HepG2 (cell line): ENCODE data around the gene CDC20. TPM values are rescaled to one million over a fixed set of nuclear protein-coding genes. Genes with fewer than 3 reads are reported as not detected.

Source experiments
- ARID3A ChIP-seq: IDR thresholded peaks from 2 replicates; pipeline ENCODE4 v1.6.1; 2012; ENCODE audit warnings: low read depth, low read length, improper control_type of control experiment
- ATF5 ChIP-seq: sonication (generic); formaldehyde crosslinking; IDR thresholded peaks from 2 replicates; pipeline ENCODE4 v1.4.0; 2020; ENCODE audit warnings: mild to moderate bottlenecking, low read depth, missing genetic modification reagents
- CSRNP1 ChIP-seq: sonication (generic); formaldehyde crosslinking; IDR thresholded peaks from 2 replicates; pipeline ENCODE4 v1.8.1; 2023; ENCODE audit warnings: mild to moderate bottlenecking, missing genetic modification reagents
- HDAC6 ChIP-seq: fragments of 200-600 bp; sonication (generic); IDR thresholded peaks from 2 replicates; pipeline ENCODE4 v1.7.0; 2017; ENCODE audit warnings: mild to moderate bottlenecking, antibody characterized with exemption, low read length, low read depth
- HNRNPH1 ChIP-seq: fragments of 200-400 bp; formaldehyde crosslinking; optimal IDR thresholded peaks from 2 replicates; pipeline ENCODE3; 2017; ENCODE audit warnings: mild to moderate bottlenecking, low read depth, low read length
- KDM2A ChIP-seq: sonication (generic); formaldehyde crosslinking; IDR thresholded peaks from 2 replicates; pipeline ENCODE4 v1.4.0; 2020; ENCODE audit warnings: low read depth, missing genetic modification reagents, borderline replicate concordance
- KDM5A ChIP-seq: fragments of 200-600 bp; sonication (generic); IDR thresholded peaks from 2 replicates; pipeline ENCODE4 v1.7.0; 2018; ENCODE audit warnings: antibody characterized with exemption, mild to moderate bottlenecking, low read length, borderline replicate concordance
- KDM5B ChIP-seq: sonication (generic); formaldehyde crosslinking; IDR thresholded peaks from 2 replicates; pipeline ENCODE4 v1.4.0; 2020; ENCODE audit warnings: missing genetic modification reagents, mild to moderate bottlenecking, borderline replicate concordance
- PHB2 ChIP-seq: fragments of 450-650 bp; IDR thresholded peaks from 2 replicates; pipeline ENCODE4 v1.6.1; 2018; ENCODE audit not compliant: partially characterized antibody
- TAF1 ChIP-seq: sonication (generic); formaldehyde crosslinking; IDR thresholded peaks from 2 replicates; pipeline ENCODE4 v1.4.0; 2020; ENCODE audit warnings: missing genetic modification reagents
- ZBTB3 ChIP-seq: sonication (generic); formaldehyde crosslinking; IDR thresholded peaks from 2 replicates; pipeline ENCODE4 v1.4.0; 2020; ENCODE audit warnings: low read depth, mild to moderate bottlenecking, moderate library complexity, missing genetic modification reagents, borderline replicate concordance
- ZFP62 ChIP-seq: sonication (generic); formaldehyde crosslinking; IDR thresholded peaks from 2 replicates; pipeline ENCODE4 v1.4.0; 2020; ENCODE audit warnings: missing genetic modification reagents
- ZNF234 ChIP-seq: sonication (generic); formaldehyde crosslinking; conservative IDR thresholded peaks from 2 replicates; pipeline ENCODE4 v1.5.1; 2020; ENCODE audit warnings: mild to moderate bottlenecking, missing genetic modification reagents
- ZNF451 ChIP-seq: sonication (generic); formaldehyde crosslinking; IDR thresholded peaks from 2 replicates; pipeline ENCODE4 v1.5.0; 2020; ENCODE audit warnings: mild to moderate bottlenecking, missing genetic modification reagents
- ZNF501 ChIP-seq: sonication (generic); formaldehyde crosslinking; IDR thresholded peaks from 2 replicates; pipeline ENCODE4 v1.5.1; 2020; ENCODE audit warnings: mild to moderate bottlenecking, moderate library complexity, missing genetic modification reagents
- ZNF567 ChIP-seq: sonication (generic); formaldehyde crosslinking; IDR thresholded peaks from 2 replicates; pipeline ENCODE4 v1.8.1; 2023; ENCODE audit warnings: mild to moderate bottlenecking, missing genetic modification reagents, borderline replicate concordance
- ZNF678 ChIP-seq: sonication (generic); formaldehyde crosslinking; IDR thresholded peaks from 2 replicates; pipeline ENCODE4 v1.4.0; 2020; ENCODE audit warnings: mild to moderate bottlenecking, missing genetic modification reagents
- polyA plus RNA-seq, 8 experiments: library from polyadenylated mRNA; depleted of rRNA in 3 of 8; stranded (reverse) in 7 of 8; unstranded in 1 of 8; fragments of >200 nt; fragmentation: Illumina TruSeq in 4 of 8; extraction: Trizol in 4 of 8; gene quantifications; 2 replicates each; pipeline versions ENCODE4 v1.2.1 to v1.2.3, GENCODE V29; 2011 to 2016; ENCODE audit warnings: low read depth in 4 of 8, missing spikeins in 1 of 8, mixed read lengths in 1 of 8; ENCODE audit not compliant: insufficient read depth in 1 of 8
- total RNA-seq, 5 experiments: library from RNA; depleted of rRNA; stranded (reverse); fragments of >200 nt; fragmentation: Illumina TruSeq; extraction: Trizol; gene quantifications; 2 replicates each; pipeline ENCODE4 v1.2.3, GENCODE V29; 2016; ENCODE audit warnings: low read depth in 1 of 5
- TF ChIP-seq, protein P1 (sequence below): sonication (generic); formaldehyde crosslinking; IDR thresholded peaks from 2 replicates; pipeline ENCODE4 v1.4.0; 2020; ENCODE audit warnings: missing genetic modification reagents
- TF ChIP-seq, protein P2 (sequence below): IDR thresholded peaks from 2 replicates; pipeline ENCODE4 v1.6.1; 2012; ENCODE audit warnings: inconsistent platforms
- TF ChIP-seq, protein P3 (sequence below): sonication (generic); formaldehyde crosslinking; IDR thresholded peaks from 2 replicates; pipeline ENCODE4 v1.9.0; 2022; ENCODE audit warnings: missing genetic modification reagents, mild to moderate bottlenecking, borderline replicate concordance

CDC20 gene
- total and polyA plus RNA-seq, 2 of the 13 experiments (the other 11 are each of a cell fraction or from before 2014, with no cell fraction given) = 57.9 to 90.0 TPM

DNA sequence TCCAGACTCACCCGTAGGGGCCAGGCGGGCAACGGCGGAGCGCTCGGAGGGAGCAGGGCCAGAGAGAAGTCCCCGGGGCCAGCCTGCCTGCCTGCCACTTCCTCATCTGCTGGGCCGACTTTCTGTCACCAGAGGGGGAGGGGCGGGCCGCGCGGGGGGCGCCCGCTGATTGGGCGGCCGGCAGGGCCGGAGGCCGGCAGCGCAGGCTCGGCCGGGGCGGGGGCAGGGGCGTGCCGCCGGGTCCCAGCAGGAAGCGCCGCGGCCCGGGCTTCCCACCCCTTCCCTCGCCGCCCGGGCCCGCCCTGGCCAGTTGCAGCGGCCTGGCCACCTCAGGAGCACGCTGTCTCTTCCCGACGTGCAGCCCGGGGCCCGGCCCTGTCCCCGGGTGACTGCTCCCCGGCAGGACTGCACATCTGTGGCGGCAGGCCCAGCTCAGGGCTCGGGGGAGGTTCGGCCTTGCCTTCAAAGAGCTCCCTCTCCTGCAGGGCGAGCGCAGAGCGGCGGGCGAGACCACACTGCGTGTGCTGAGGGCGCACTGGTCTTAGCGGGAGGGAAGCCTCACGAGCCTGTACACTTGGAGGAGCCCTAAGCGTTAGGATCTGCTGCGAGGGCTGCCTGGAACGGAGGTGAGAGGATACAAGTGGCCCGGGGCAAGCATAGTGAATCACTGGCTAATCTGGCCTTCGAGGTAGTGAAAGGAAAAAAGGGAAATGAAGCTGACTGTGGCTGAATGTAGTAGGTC, 9.3 kb downstream of the CDC20 start, which contains the start of gene ELOVL1 (continued):
- TF ChIP-seq, protein P1, sequence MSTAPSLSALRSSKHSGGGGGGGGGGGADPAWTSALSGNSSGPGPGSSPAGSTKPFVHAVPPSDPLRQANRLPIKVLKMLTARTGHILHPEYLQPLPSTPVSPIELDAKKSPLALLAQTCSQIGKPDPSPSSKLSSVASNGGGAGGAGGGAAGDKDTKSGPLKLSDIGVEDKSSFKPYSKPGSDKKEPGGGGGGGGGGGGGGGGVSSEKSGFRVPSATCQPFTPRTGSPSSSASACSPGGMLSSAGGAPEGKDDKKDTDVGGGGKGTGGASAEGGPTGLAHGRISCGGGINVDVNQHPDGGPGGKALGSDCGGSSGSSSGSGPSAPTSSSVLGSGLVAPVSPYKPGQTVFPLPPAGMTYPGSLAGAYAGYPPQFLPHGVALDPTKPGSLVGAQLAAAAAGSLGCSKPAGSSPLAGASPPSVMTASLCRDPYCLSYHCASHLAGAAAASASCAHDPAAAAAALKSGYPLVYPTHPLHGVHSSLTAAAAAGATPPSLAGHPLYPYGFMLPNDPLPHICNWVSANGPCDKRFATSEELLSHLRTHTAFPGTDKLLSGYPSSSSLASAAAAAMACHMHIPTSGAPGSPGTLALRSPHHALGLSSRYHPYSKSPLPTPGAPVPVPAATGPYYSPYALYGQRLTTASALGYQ (CRISPR knock-in tag) = peak; percentile 75; the same call in 1 of the 2 replicates
- TF ChIP-seq ZBTB3 (CRISPR knock-in tag) (no peak), ZNF501 (peak; percentile 54; the same call in 1 of the 2 replicates), KDM5A (no peak; the same call in 1 of the 2 replicates), ATF5 (CRISPR knock-in tag) (peak; percentile 88; the same call in 1 of the 2 replicates), PHB2 (no peak), ZNF234 (CRISPR knock-in tag) (no peak), ZFP62 (CRISPR knock-in tag) (no peak), CSRNP1 (peak; percentile 92), ARID3A (no peak), HNRNPH1 (no peak), ZNF567 (CRISPR knock-in tag) (0 out of 2 replicates have a peak, but pooled peaks have one; percentile 38), ZNF678 (CRISPR knock-in tag) (no peak; the same call in 1 of the 2 replicates), TAF1 (CRISPR knock-in tag) (peak; percentile 83), HDAC6 (no peak), KDM2A (CRISPR knock-in tag) (peak; percentile 96), ZNF451 (peak; percentile 74; the same call in 1 of the 2 replicates), KDM5B (CRISPR knock-in tag) (peak; percentile 91; the same call in 1 of the 2 replicates)
- TF ChIP-seq, protein P2, sequence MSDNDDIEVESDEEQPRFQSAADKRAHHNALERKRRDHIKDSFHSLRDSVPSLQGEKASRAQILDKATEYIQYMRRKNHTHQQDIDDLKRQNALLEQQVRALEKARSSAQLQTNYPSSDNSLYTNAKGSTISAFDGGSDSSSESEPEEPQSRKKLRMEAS = peak; percentile 94
- TF ChIP-seq, protein P3, sequence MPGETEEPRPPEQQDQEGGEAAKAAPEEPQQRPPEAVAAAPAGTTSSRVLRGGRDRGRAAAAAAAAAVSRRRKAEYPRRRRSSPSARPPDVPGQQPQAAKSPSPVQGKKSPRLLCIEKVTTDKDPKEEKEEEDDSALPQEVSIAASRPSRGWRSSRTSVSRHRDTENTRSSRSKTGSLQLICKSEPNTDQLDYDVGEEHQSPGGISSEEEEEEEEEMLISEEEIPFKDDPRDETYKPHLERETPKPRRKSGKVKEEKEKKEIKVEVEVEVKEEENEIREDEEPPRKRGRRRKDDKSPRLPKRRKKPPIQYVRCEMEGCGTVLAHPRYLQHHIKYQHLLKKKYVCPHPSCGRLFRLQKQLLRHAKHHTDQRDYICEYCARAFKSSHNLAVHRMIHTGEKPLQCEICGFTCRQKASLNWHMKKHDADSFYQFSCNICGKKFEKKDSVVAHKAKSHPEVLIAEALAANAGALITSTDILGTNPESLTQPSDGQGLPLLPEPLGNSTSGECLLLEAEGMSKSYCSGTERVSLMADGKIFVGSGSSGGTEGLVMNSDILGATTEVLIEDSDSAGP (CRISPR knock-in tag) = peak; percentile 85
